IPS-18c (cell line): ENCODE measurements around the gene ECHDC3.

Experiments
- H3K4me3 ChIP-seq: 2 replicates; pipeline ENCODE4 v1.7.0; 2013; ENCODE audit warnings: low read depth, mild to moderate bottlenecking, low read length, moderate library complexity; ENCODE audit not compliant: insufficient read depth
- H3K9me3 ChIP-seq: one replicate; pipeline ENCODE4 v1.6.1; 2013; ENCODE audit warnings: mild to moderate bottlenecking, low read length, moderate library complexity; ENCODE audit not compliant: control insufficient read depth, insufficient read depth

ECHDC3 gene

DNA sequence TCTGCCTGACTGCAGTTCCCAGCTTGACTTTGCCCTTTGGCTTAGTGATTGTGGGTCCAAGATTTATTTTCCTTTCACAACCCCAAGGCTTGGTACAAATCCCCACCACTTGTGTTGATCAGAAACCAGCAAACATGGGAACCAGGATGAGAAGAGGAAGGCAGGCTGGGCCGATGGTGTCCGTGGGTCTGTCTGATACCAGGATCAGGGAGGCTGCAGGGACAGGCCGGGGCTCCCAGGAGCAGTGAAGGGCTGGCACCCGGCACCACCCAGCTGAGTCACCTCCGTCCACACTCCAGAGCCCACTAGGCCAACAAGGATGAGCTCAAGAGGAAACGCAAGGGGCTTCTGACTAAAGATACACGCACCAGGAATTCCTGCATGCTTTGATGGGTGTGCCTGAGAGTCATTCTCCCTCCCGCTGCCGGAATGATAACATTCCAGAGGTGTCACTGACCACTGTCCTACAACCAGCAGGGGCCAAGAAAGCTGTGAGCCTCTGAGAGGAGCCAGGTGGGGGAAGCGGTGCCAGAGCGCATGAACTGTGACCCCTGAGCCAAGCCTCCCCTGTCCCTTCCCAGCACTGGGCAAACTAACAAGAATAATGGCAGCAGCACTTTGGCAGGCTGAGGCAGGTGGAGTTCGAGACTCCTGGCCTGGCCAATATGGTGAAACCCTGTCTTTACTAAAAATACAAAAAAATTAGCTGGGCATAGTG is 51.7 kb downstream of the ECHDC3 start:
- H3K9me3 ChIP-seq: no peaks in the 10 kb centered on the region
- H3K4me3 ChIP-seq: no peak overlapping the region

DNA sequence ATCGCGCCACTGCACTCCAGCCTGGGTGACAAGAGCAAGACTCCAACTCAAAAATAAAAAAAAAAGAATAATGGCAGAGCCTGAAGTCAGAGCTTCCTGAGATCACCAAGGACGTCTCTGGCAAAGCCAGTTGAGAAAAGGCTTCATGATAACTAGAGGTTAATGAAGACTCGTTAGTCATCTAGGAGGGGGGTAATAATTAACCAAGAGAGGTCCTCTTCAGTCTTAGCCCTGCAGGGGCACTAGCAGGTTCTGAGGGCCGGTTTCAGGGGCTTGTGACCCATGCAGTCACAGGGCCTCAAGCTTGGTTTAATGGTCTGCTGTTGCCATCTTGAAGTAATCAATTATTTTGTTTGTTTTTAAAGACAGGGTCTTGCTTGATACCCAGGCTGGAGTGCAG is 52.4 kb downstream of the ECHDC3 start:
- Histone ChIP-seq H3K9me3 (no peaks in the 10 kb centered on the region), H3K4me3 (no peak overlapping the region)

DNA sequence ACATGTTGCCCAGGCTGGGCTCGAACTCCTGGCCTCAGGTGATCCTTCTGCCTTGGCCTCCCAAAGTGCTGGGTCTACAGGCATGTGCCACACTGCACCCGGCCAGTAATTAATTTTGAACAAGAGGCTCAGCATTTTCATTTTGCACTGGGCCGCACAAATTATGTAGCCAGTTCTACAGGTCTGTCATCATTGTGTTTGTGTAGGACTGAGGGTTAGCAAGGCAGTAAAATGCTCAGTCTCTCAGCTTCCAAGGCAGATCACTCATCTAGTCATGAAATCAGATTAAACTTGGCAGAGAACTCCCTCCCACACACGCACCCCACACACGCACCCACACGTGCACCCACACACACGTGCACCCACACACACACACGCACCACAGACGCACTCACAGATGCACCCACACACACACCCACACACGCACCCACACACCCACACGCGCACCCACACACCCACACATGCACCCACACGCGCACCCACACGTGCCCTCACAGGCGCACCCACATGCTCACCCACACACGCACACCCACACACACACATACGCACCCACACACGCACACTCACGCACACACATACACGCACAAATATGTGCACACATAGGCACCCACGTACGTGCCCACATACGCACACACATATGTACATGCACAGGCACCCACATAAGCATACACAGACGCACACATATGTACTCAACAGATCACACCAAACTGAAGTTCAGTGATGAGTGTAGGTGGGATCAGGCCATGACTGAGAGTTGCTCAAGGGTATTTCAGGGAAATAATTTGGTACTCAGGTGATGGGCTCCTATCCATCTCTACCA is 53.1 kb downstream of the ECHDC3 start:
- Histone ChIP-seq H3K4me3 (no peak overlapping the region), H3K9me3 (no peaks in the 10 kb centered on the region)

DNA sequence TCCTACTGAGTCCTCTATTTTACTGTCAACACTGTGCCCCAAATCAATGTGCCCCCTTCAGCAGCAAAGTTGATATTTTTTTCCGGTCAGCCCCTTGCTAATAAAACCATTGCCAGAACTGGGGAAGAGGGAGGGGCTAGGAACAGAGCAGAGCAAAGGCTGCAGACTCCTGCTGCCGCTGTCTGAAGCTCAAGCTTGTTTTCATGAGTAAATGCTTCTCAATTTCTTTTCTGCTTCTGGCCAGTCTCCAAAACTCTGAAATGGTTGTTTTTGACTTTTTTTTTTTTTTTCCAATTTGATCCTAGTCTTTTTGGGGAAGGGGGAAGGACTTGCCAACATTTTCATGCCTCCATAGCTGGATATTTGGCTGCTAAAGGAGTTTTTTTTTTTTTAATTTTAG is 54.3 kb downstream of the ECHDC3 start:
- Histone ChIP-seq H3K4me3 (no peak overlapping the region), H3K9me3 (no peaks in the 10 kb centered on the region)

DNA sequence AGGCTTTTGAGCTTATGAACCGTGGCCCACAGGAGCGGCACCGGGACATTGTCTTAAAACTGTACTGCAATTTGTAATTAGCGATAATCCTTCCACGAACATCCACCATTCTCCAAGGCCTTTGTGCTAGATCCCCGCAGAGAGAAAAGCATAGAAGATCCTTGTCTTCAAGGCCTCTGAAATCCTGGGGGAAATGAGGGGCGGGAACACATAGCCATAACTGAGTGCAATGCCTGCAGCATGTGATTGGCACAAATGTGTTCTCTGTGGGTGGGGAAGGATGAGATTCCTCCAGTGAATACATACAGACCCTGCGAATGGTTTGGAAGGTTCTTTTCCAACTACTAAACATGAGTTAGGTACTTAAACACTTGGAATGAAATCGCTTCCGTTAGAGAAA is 55.1 kb downstream of the ECHDC3 start:
- Histone ChIP-seq H3K9me3 (no peaks in the 10 kb centered on the region), H3K4me3 (no peak overlapping the region)

DNA sequence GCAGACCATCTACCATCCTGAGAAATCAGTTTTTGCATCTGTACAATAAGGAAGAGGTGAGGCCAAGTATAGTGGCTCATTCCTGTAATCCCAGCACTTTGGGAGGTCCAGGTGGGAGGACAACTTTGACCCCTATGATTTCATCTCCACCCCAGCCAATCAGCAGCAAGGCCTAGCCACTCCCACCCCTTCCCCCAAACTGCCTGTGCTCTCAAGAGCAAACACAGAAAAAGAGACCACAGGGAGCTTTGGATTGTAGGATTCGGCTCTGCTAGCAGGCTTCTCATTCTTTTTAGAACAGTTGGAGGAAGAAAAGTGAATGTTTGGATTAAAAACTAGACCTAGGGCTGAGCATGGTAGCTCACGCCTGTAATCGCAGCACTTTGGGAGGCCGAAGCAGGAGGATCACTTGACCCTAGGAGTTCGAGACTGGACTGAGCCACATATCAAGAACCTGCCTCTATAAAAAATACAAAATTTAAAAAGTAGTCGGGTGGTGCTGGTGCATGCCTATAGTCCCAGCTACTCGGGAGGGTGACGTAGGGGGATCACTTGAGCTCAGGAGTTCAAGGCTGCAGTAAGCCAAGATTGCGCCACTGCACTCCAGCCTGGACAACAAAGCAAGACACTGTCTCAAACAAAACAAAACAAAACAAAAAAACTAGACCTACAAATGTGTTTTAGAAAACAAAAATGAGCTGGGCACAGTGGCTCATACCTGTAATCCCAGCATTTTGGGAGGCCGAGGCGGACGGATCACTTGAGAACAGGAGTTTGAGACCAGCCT is 55.9 kb downstream of the ECHDC3 start:
- Histone ChIP-seq H3K9me3 (no peaks in the 10 kb centered on the region), H3K4me3 (no peak overlapping the region)

DNA sequence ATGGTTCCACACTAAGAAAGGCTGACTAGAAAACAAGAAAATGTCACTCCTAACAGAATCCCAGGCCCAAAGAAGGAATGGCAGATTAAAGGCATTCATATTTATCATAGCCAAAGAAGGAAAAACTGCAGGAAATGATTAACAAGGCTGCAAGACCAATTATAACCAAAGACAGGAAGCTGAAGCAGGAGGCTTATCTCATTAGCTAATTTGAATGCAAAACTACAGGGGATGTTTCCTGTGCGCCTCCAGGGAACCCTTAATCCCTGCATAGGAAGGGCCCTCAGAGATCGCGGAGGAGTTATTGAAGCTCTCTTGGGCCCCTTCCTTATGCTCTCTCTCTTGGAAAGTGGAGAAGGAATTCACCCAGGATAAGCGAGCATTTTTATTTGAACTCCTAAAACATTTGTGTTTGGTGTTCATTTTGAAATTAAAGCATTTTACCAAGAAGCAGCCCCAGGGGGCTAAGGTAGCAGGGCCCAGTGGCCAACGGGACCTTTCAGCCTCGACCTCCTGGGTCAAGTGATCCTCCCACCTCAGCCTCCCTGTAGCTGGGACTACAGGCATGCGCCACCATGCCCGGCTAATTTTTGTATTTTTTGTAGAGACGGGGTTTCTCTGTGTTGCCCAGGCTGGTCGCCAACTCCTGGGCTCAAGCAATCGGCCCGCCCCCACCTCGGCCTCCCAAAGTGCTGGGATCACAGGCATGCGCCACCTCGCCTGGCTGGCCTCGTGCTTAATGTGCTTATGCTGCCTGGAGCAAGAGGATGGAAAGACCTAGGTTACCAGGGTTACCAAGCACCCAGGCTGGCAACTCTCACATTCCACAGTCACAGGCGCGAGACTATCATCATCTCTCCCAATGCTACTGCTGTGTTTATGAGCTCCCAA is 56.9 kb downstream of the ECHDC3 start:
- no peak overlapping the region for H3K4me3 ChIP-seq
- H3K9me3 ChIP-seq: peaks cover 2% of the 10 kb centered on the region

DNA sequence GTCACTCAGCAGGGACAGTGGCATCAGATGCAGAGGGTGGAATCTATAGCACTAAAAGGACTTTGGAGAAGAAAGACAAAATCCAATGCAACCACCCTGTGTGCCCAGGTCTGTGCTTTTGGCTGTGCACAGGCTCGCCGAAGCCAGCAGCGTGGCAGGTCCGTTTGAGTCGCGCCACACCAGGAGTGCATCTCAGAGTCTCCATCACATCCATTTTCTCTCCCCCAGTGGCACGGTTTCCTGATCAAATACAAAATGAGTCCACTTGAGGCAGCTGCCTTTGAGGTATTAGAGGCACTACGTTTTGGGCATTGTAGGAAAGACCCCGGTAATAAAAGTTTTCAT is 57.5 kb downstream of the ECHDC3 start:
- H3K9me3 ChIP-seq: peaks cover 2% of the 10 kb centered on the region
- H3K4me3 ChIP-seq: no peak overlapping the region

DNA sequence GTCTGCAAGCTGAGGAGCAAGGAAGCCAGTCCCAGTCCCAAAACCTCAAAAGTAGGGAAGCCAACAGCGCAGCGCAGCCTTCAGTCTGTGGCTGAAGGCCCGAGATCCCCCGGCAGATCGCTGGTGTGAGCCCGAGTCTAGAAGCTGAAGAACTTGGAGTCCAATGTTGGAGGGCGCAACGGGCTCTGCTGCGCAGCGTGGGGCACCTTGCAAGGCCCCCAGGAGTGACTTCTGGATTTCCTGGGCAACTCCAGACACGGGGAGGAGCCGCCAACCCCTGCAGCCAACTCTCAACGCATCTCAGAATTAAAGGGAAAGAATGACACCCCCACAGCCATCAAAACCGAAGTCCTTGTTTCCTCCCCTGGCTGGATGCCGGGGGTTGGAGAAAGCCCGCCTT is 62.2 kb downstream of the ECHDC3 start:
- no peak overlapping the region for H3K4me3 ChIP-seq
- H3K9me3 ChIP-seq: peaks cover 2% of the 10 kb centered on the region

DNA sequence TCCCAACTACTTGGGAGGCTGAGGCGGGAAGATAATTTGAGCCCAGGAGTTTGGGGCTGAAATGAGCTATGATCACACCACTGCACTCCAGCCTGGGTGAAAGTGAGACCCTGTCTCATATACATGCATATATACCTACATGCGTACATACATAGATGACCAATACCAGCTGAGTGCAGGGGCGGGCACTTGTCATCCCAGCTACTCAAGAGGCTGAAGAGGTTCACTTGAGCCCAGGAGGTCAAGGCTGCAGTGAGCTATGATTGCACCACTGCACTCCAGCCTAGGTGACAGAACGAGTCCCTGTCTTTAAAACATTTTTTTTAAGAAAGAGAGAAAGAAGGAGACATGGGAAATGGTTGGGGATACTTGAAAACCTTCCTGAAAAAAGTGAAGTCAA is 63.6 kb downstream of the ECHDC3 start:
- H3K9me3 ChIP-seq: peaks cover 2% of the 10 kb centered on the region
- no peak overlapping the region for H3K4me3 ChIP-seq

DNA sequence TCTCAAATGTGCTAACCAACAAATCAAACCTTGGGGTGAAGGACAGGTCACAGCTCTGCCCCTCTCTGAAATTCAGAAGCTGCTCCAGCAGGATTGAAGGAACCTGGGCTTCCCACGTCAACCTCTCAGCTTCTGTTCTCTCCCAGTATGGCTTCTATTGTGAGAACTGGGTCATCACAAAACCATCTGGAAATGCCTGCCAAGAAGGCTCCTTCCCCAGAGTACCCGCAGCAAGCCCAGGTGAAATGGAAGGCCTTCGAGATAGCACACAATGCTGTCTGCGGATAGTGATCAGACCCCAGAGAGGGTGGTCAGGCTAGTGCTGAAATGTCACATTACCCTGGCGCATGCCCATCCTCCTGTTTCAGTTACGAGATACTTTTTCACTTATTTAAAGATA is 64.5 kb downstream of the ECHDC3 start:
- Histone ChIP-seq H3K9me3 (peaks cover 2% of the 10 kb centered on the region), H3K4me3 (no peak overlapping the region)

DNA sequence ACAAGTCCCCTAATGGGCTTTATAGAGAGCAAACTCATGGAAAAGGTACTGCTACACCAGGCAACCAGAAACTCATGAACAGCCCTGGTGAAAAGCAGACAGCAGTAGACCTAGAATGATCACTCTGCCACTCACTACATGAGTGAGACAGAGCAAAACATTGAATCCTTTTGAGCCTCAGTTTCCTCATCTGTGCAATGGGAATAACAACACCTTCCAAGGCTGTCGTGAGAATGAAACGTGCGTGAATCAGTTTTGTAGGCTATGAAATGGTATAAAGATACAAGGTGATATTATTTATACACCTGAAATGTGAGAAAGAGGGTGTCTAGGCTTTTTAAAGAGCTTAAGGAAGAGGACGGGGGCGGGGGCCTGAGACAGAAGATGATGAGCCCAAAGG is 66.6 kb downstream of the ECHDC3 start:
- H3K9me3 ChIP-seq: no peaks in the 10 kb centered on the region
- H3K4me3 ChIP-seq: no peak overlapping the region

DNA sequence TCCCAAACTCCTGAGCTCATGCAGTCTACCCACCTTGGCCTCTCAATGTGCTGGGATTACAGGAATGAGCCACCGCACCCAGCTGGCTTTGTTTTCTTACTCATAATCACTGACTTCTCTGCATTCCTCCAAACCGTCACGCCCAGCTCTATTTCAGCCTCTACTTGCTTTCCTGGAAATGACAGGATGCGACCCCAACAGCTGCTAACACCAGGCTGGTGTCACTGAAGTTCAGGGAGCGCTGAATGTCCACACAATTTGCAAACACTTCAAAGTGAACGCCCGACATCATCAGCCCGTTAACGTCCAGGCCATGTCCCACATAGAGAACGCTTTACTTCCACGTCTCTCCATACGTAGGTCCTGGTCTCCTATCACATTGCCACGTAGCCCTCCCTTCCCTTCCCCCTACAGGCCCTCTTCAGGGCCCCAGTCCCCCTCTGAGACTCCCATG is 68.2 kb downstream of the ECHDC3 start:
- Histone ChIP-seq H3K4me3 (no peak overlapping the region), H3K9me3 (no peaks in the 10 kb centered on the region)

DNA sequence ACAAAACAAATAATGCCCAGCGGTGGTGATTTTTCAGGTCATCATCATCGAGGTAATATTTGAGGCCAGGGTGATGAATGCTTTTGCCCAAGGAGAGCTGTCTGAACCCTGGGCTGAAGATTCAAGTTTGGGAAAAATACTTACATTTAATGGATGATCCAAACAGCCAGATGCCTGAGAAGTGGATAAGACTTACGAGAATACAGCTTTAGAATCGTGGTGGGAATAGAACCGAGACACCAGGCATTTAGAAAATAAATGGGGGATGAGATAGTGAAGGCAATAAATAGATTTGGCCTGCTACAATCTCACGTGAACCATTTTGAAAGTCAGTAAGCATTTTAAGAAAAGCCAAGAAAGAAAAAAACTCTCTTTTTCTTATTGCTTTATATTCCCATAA is 68.8 kb downstream of the ECHDC3 start:
- no peak overlapping the region for H3K4me3 ChIP-seq
- H3K9me3 ChIP-seq: no peaks in the 10 kb centered on the region

DNA sequence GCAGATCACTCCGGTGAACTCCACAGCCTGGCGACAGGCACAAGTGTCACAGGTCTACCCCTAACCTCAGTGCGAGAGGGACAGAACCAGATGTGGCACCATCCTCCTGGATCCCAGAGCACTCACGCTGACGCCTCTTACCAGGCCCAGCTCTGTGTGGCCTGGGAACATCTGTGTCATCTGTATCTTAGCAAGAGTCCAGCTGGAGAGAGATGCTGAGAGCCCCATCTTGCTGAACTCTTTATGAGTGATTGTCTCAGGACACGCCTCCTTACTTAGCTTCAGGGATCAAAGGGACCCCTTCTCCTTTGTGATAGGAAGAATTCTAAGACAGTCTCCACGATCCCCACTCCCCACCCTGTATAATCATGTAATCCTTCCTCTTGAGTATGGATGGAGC is 71.0 kb downstream of the ECHDC3 start:
- H3K9me3 ChIP-seq: no peaks in the 10 kb centered on the region
- H3K4me3 ChIP-seq: no peak overlapping the region
